K562 (cell line): ENCODE data around the gene EIF2S2. TPM values are rescaled to one million over a fixed set of nuclear protein-coding genes. Genes with fewer than 3 reads are reported as not detected.
A peak's percentile ranks its signal among the peaks of the same experiment; 100 is the strongest.

ENCODE experiments used
- BDP1 ChIP-seq: IDR thresholded peaks from 3 replicates; pipeline ENCODE4 v1.6.1; 2011; ENCODE audit not compliant: insufficient read length, insufficient read depth
- CBX8 ChIP-seq: fragments of 200-600 bp; sonication (generic); IDR thresholded peaks from 2 replicates; pipeline ENCODE4 v1.6.1; 2012; ENCODE audit warnings: borderline replicate concordance, mixed run types, low read depth, mild to moderate bottlenecking, moderate library complexity, mixed read lengths, low read length, control low read depth, inconsistent platforms; ENCODE audit not compliant: poor library complexity, severe bottlenecking; ENCODE audit errors: extremely low read depth
- CCAR2 ChIP-seq: fragments of 200-400 bp; formaldehyde crosslinking; IDR thresholded peaks from 2 replicates; pipeline ENCODE4 v1.6.1; 2017; ENCODE audit warnings: mild to moderate bottlenecking, low read depth, low read length
- CTBP1 ChIP-seq: fragments of 450-650 bp; IDR thresholded peaks from 2 replicates; pipeline ENCODE4 v1.6.1; 2016; ENCODE audit warnings: borderline replicate concordance
- ESRRA ChIP-seq: fragments of 450-650 bp; IDR thresholded peaks from 2 replicates; pipeline ENCODE4 v1.6.1; 2014; ENCODE audit warnings: low read depth, mild to moderate bottlenecking, moderate library complexity, borderline replicate concordance
- KAT8 ChIP-seq: fragments of 450-650 bp; IDR thresholded peaks from 2 replicates; pipeline ENCODE4 v1.6.1; 2016; ENCODE audit warnings: low read depth, mild to moderate bottlenecking
- MEF2A ChIP-seq: IDR thresholded peaks from 2 replicates; pipeline ENCODE4 v1.6.1; 2011; ENCODE audit warnings: low read depth, mild to moderate bottlenecking, low read length, moderate library complexity; ENCODE audit not compliant: control insufficient read depth
- PHTF2 ChIP-seq: fragments of 250-450 bp; sonication (Bioruptor Pico); IDR thresholded peaks from 2 replicates; pipeline ENCODE4 v1.5.0; 2021; ENCODE audit warnings: mild to moderate bottlenecking
- SIN3B ChIP-seq: fragments of 450-650 bp; IDR thresholded peaks from 2 replicates; pipeline ENCODE4 v1.6.1; 2017; ENCODE audit warnings: low read depth, mild to moderate bottlenecking, moderate library complexity
- ZNF41 ChIP-seq: fragments of 250-450 bp; sonication (Bioruptor Pico); conservative IDR thresholded peaks from 2 replicates; pipeline ENCODE4 v1.4.0; 2020; ENCODE audit warnings: mild to moderate bottlenecking
- polyA plus RNA-seq, 8 experiments: library from polyadenylated mRNA; depleted of rRNA in 4 of 8; stranded (reverse) in 5 of 8; unstranded in 3 of 8; fragments of >200 nt; fragmentation: Nextera tagmentation in 2 of 8; fragmentation: Illumina TruSeq in 1 of 8; extraction: Ambion mirVana in 2 of 8; extraction: Trizol in 1 of 8; gene quantifications; 2 replicates each; pipeline versions ENCODE4 v1.2.1 to v1.2.3, GENCODE V29; 2011 to 2014; ENCODE audit warnings: inconsistent platforms in 1 of 8, missing spikeins in 1 of 8
- total RNA-seq, 7 experiments: library from RNA; depleted of rRNA in 6 of 7; stranded (reverse); fragments of >200 nt in 6 of 7; fragmentation: Illumina TruSeq in 2 of 7; extraction: Trizol in 2 of 7; gene quantifications; 2 replicates each; pipeline versions ENCODE4 v1.2.1 to v1.2.3, GENCODE V29; 2011 to 2021; ENCODE audit warnings: low replicate concordance in 1 of 7
- TF ChIP-seq, protein P1 (sequence below): fragments of 450-650 bp; IDR thresholded peaks from 2 replicates; pipeline ENCODE4 v1.6.1; 2016; ENCODE audit warnings: low read depth
- TF ChIP-seq, protein P2 (sequence below): fragments of 250-450 bp; sonication (Bioruptor Pico); IDR thresholded peaks from 2 replicates; pipeline ENCODE4 v1.8.0; 2022; ENCODE audit warnings: inconsistent platforms
- TF ChIP-seq, protein P3 (sequence below): fragments of 450-650 bp; IDR thresholded peaks from 2 replicates; pipeline ENCODE4 v1.7.0; 2016; ENCODE audit warnings: borderline replicate concordance

EIF2S2 gene
- total and polyA plus RNA-seq, 9 of the 15 experiments (the other 6 are each of a cell fraction or from before 2014, with no cell fraction given), result 79.7 to 220 (median 154) TPM

DNA sequence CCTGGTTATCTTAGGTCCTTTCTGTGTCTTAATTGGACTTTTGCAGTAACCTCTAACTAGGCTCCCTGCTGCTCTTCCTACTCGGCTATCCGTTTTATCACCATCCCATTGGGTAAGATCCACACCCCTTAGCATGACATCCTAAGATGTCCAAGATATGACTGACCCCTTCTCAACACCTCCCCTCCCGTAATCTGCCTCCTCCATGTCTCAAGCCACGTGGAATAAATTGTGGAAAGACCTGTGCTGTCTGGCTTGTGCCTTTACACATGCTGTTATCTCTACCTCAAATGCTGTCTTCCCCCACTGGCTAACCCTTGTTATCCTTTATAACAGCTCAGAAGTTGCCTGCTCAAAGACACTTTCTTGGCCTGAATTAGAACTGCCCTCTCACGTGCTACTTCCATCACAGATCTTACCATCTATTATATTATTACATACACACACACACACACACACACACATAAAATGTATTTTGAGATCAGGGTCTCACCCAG, 26.5 kb downstream of the EIF2S2 start (continued):
- TF ChIP-seq, protein P1, sequence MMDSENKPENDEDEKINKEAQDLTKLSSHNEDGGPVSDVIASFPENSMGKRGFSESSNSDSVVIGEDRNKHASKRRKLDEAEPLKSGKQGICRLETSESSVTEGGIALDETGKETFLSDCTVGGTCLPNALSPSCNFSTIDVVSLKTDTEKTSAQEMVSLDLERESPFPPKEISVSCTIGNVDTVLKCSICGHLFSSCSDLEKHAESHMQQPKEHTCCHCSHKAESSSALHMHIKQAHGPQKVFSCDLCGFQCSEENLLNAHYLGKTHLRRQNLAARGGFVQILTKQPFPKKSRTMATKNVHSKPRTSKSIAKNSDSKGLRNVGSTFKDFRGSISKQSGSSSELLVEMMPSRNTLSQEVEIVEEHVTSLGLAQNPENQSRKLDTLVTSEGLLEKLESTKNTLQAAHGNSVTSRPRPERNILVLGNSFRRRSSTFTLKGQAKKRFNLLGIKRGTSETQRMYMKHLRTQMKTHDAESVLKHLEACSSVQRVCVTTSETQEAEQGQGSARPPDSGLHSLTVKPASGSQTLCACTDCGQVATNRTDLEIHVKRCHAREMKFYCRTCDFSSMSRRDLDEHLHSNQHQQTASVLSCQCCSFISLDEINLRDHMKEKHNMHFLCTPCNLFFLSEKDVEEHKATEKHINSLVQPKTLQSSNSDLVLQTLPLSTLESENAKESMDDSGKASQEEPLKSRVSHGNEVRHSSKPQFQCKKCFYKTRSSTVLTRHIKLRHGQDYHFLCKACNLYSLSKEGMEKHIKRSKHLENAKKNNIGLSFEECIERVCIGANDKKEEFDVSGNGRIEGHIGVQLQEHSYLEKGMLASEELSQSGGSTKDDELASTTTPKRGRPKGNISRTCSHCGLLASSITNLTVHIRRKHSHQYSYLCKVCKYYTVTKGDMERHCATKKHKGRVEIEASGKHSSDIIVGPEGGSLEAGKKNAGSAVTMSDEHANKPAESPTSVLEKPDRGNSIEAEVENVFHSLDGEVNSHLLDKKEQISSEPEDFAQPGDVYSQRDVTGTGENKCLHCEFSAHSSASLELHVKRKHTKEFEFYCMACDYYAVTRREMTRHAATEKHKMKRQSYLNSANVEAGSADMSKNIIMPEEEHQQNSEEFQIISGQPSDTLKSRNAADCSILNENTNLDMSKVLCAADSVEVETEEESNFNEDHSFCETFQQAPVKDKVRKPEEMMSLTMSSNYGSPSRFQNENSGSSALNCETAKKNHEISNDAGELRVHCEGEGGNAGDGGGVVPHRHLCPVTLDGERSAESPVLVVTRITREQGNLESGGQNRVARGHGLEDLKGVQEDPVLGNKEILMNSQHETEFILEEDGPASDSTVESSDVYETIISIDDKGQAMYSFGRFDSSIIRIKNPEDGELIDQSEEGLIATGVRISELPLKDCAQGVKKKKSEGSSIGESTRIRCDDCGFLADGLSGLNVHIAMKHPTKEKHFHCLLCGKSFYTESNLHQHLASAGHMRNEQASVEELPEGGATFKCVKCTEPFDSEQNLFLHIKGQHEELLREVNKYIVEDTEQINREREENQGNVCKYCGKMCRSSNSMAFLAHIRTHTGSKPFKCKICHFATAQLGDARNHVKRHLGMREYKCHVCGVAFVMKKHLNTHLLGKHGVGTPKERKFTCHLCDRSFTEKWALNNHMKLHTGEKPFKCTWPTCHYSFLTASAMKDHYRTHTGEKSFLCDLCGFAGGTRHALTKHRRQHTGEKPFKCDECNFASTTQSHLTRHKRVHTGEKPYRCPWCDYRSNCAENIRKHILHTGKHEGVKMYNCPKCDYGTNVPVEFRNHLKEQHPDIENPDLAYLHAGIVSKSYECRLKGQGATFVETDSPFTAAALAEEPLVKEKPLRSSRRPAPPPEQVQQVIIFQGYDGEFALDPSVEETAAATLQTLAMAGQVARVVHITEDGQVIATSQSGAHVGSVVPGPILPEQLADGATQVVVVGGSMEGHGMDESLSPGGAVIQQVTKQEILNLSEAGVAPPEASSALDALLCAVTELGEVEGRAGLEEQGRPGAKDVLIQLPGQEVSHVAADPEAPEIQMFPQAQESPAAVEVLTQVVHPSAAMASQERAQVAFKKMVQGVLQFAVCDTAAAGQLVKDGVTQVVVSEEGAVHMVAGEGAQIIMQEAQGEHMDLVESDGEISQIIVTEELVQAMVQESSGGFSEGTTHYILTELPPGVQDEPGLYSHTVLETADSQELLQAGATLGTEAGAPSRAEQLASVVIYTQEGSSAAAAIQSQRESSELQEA, result no peak
- TF ChIP-seq BDP1, result no peak
- TF ChIP-seq PHTF2 (CRISPR knock-in tag), result no peak
- TF ChIP-seq ZNF41 (CRISPR knock-in tag), result no peak
- no peak for TF ChIP-seq SIN3B
- TF ChIP-seq CTBP1, result peak; percentile 92
- TF ChIP-seq, protein P2, sequence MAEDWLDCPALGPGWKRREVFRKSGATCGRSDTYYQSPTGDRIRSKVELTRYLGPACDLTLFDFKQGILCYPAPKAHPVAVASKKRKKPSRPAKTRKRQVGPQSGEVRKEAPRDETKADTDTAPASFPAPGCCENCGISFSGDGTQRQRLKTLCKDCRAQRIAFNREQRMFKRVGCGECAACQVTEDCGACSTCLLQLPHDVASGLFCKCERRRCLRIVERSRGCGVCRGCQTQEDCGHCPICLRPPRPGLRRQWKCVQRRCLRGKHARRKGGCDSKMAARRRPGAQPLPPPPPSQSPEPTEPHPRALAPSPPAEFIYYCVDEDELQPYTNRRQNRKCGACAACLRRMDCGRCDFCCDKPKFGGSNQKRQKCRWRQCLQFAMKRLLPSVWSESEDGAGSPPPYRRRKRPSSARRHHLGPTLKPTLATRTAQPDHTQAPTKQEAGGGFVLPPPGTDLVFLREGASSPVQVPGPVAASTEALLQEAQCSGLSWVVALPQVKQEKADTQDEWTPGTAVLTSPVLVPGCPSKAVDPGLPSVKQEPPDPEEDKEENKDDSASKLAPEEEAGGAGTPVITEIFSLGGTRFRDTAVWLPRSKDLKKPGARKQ (CRISPR knock-in tag), result no peak
- TF ChIP-seq MEF2A, result no peak
- no peak for TF ChIP-seq ESRRA
- no peak for TF ChIP-seq CCAR2
- TF ChIP-seq KAT8, result no peak
- TF ChIP-seq CBX8, result no peak
- TF ChIP-seq, protein P3, sequence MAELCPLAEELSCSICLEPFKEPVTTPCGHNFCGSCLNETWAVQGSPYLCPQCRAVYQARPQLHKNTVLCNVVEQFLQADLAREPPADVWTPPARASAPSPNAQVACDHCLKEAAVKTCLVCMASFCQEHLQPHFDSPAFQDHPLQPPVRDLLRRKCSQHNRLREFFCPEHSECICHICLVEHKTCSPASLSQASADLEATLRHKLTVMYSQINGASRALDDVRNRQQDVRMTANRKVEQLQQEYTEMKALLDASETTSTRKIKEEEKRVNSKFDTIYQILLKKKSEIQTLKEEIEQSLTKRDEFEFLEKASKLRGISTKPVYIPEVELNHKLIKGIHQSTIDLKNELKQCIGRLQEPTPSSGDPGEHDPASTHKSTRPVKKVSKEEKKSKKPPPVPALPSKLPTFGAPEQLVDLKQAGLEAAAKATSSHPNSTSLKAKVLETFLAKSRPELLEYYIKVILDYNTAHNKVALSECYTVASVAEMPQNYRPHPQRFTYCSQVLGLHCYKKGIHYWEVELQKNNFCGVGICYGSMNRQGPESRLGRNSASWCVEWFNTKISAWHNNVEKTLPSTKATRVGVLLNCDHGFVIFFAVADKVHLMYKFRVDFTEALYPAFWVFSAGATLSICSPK, result no peak
